B cell (primary cell): ENCODE measurements around the gene TESK2.

Source experiments
- EZH2 ChIP-seq: IDR thresholded peaks from 2 replicates; pipeline ENCODE4 v1.6.1; 2012; ENCODE audit warnings: borderline replicate concordance, low read depth, mild to moderate bottlenecking, moderate library complexity, low read length; ENCODE audit not compliant: insufficient read depth, poor library complexity, severe bottlenecking
- TF ChIP-seq, protein P1 (sequence below): fragments of 200-600 bp; IDR thresholded peaks from one replicate; pipeline ENCODE4 v1.8.0; 2022; ENCODE audit warnings: antibody characterized with exemption, mild to moderate bottlenecking

DNA sequence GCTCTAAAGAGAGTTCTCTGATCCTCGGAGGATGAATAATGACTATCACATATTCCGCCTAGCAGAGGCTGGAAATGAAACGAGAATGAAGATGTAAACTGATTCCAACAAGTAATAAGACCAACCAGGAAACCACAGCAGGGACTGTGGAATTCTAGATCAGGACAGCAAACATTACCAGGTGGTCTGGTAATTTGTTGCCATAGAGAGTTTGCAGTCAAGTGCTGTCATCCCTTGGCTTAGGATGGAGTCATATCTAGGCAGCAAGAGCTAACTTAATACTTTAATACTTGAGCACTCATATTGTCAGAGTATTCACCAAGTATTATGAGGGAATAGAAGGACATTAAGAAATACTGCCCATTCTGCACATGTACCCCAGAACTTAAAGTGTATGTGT is 105.7 kb downstream of the TESK2 start:
- TF ChIP-seq, protein P1, sequence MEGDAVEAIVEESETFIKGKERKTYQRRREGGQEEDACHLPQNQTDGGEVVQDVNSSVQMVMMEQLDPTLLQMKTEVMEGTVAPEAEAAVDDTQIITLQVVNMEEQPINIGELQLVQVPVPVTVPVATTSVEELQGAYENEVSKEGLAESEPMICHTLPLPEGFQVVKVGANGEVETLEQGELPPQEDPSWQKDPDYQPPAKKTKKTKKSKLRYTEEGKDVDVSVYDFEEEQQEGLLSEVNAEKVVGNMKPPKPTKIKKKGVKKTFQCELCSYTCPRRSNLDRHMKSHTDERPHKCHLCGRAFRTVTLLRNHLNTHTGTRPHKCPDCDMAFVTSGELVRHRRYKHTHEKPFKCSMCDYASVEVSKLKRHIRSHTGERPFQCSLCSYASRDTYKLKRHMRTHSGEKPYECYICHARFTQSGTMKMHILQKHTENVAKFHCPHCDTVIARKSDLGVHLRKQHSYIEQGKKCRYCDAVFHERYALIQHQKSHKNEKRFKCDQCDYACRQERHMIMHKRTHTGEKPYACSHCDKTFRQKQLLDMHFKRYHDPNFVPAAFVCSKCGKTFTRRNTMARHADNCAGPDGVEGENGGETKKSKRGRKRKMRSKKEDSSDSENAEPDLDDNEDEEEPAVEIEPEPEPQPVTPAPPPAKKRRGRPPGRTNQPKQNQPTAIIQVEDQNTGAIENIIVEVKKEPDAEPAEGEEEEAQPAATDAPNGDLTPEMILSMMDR = no peak
- no peak for TF ChIP-seq EZH2
